Stomach (tissue), 4 donors: ENCODE data around the gene NUP210.
"Not testable (repeated sequence)": the region's sequence is repeated elsewhere in the genome, so short reads cannot be mapped to it uniquely, and the experiment has no call there.

Experiments used
- POLR2A ChIP-seq, 4 donors: fragments of 450-650 bp; IDR thresholded peaks; one replicate each; pipeline ENCODE4 v1.6.1; 2016; ENCODE audit warnings: antibody characterized with exemption in 4 of 4, control low read depth in 2 of 4, mild to moderate bottlenecking in 1 of 4, moderate library complexity in 1 of 4
- POLR2AphosphoS5 ChIP-seq, 3 donors: sonication (generic); formaldehyde crosslinking; IDR thresholded peaks; one replicate each; pipeline ENCODE4 v1.6.1; 2016; ENCODE audit warnings: antibody characterized with exemption in 3 of 3
- TF ChIP-seq, protein P1 (sequence below), 7 experiments: fragments of 450-650 bp in 4 of 7; fragments of 200-600 bp in 3 of 7; sonication (generic) in 3 of 7; IDR thresholded peaks; one replicate each; pipeline ENCODE4 v1.5.1; 2016 to 2019; ENCODE audit warnings: antibody characterized with exemption in 7 of 7, control low read depth in 2 of 7, mild to moderate bottlenecking in 1 of 7

DNA sequence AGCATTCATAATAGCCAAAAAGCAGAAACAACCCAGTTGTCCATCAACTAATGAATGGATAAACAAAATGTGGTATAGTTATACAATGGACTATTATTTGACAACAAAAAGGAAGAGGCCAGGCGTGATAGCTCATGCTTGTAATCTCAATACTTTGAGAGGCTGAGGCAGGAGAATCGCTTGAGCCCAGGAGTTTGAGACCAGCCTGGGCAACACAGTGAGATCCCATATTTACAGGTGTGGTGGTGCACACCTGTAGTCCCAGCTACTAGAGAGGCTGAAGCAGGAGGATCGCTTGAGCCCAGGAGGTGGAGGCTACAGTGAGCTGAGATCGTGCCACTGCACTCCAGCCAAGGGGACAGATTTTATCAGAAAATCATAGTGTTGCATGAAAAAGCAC, 16.1 kb upstream of the NUP210 start:
- TF ChIP-seq, protein P1, sequence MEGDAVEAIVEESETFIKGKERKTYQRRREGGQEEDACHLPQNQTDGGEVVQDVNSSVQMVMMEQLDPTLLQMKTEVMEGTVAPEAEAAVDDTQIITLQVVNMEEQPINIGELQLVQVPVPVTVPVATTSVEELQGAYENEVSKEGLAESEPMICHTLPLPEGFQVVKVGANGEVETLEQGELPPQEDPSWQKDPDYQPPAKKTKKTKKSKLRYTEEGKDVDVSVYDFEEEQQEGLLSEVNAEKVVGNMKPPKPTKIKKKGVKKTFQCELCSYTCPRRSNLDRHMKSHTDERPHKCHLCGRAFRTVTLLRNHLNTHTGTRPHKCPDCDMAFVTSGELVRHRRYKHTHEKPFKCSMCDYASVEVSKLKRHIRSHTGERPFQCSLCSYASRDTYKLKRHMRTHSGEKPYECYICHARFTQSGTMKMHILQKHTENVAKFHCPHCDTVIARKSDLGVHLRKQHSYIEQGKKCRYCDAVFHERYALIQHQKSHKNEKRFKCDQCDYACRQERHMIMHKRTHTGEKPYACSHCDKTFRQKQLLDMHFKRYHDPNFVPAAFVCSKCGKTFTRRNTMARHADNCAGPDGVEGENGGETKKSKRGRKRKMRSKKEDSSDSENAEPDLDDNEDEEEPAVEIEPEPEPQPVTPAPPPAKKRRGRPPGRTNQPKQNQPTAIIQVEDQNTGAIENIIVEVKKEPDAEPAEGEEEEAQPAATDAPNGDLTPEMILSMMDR (IDR thresholded peaks at IDR 0.05), result not testable (repeated sequence)
- TF ChIP-seq POLR2AphosphoS5, POLR2A (IDR thresholded peaks at IDR 0.05): not testable (repeated sequence)
